GM18951 (cell line): Measurements from ENCODE around the gene MICAL3.

Experiments
- POLR2A ChIP-seq: IDR thresholded peaks from 4 replicates; pipeline ENCODE4 v1.6.1; 2011; ENCODE audit warnings: mild to moderate bottlenecking; ENCODE audit not compliant: insufficient read length, insufficient read depth; ENCODE audit errors: extremely low read depth
- in situ Hi-C: fragments of 300-500 bp; cut with MboI; formaldehyde crosslinking; loops from one replicate; pipeline ENCODE4 v1.12.0; 2022; ENCODE audit warnings: low sequenced_read_pairs, mixed read lengths, inconsistent platforms; ENCODE audit not compliant: unreplicated experiment

The MICAL3 gene

DNA sequence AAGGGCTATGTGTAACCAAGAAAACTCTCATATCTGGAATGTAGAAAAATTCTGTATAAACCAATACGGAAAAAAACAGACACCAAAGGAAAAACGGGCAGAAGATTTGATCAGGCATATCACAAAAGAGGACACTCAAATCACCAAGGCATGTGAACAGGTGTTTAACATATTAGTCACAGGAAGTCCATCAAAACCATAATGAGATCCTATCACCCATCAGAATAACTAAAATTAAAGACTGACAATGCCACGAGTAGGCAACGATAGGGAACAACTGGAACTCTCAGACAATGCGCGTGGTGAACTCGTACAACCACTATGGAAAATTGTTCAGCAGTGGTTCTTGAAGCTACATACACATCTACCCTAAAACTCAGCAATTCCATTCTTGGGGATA lies 94.5 kb downstream of the MICAL3 start:
- in situ Hi-C loops = no loop called here
- TF ChIP-seq POLR2A = no peak

DNA sequence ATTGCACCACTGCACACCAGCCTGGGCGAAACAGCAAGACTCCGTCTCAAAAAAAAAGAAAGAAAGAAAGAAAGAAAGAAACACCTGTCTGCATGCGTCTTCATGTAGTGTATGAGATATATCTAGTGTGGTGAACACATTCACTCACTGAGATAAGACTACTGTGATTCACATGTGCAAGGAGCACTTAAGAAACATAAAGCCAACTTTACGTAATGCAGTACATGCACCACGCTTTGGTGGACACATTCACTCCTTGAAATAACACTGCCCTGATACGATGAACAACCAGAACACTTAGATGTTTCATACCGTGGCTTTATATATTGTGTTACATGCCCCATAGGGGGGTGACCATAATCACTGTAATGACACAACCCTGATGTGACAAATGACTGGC lies 96.0 kb downstream of the MICAL3 start:
- TF ChIP-seq POLR2A = no peak
- in situ Hi-C loops = no loop called here

DNA sequence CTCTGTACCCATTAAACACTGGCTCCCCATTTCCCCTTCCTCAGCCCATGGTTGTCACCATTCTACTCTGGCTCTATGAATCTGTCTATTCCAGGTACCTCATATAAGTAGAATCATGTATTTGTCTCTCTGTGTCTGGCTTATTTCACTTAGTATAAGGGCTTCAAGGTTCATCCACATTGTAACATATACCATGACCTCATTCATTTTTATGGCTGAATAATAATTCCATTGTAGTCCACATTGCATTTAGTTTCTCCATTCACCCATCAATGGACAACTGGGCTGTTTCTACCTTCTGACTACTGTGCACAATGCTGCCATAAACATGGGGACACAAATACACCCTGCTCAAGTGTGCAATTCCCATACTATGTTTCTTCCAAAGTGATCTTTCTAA lies 97.3 kb downstream of the MICAL3 start:
- in situ Hi-C loops = no loop called here
- TF ChIP-seq POLR2A = no peak

DNA sequence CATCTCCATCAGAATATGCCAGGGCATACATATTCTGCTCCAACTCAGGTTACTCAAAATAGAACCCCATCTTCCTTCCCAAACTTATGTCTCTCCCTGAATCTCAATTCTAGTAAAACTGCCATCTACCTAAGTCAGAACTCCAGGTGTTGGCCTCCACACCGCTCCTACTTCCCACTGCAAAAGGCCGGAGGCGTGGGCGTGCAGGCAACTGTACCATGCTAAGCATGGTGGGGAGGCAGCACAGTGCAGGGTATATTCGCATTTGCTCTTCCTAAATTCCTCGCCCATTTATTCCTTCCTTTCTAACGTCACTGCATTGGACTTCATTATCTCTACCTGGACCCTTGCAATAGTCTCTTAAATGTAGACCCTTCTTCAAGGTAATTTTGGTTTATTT lies 97.8 kb downstream of the MICAL3 start:
- TF ChIP-seq POLR2A = no peak
- in situ Hi-C loops = no loop called here

DNA sequence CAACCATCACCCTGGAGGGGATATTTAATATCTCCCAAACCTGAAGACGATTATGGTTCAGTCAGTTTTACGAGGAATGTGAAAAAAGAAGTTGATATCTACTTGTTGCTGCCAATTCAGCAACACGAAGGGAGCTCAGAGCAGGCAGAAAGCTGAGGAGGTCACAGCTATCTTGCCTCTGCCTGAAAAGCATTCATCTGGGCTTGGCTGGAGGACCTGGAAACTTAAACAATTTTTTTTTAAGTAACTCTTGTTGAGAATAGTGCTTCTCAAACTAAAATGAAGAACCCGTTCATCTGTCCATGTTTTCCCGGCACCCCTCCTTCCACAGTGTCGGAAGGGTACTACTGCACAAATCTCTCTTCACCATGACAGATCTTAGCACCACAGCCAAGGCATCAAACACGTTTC lies 98.9 kb downstream of the MICAL3 start:
- no peak for TF ChIP-seq POLR2A
- in situ Hi-C loops = no loop called here

DNA sequence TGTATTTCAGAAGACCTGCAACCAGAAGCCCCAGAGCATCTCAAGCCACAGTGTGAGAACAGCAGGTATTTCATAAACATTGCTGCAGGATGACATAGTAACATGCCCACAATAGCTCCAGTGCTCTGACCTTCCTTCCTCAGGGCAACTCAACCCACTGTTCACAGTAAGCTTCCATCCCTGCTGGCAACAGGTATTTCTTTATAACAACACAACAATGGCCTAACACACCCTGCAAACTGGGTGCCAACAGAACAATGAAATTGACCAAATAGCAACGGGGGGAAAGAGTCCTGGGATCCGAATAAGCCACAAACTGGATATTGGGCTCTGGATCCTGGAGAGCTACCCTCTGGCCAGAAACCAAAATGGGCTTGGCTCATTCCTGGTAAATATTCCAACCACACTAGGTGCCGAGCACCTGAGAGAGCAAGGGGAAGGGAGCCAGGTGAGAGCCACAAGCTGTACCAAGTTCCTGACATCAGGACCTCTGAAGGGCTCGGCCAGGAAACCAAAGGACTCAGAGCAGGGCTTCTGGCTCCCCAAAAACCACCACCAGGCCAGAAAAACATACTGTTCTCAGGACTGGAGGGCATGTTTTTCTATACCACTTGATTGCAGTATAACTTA lies 99.5 kb downstream of the MICAL3 start:
- no peak for TF ChIP-seq POLR2A
- in situ Hi-C loops = no loop called here

DNA sequence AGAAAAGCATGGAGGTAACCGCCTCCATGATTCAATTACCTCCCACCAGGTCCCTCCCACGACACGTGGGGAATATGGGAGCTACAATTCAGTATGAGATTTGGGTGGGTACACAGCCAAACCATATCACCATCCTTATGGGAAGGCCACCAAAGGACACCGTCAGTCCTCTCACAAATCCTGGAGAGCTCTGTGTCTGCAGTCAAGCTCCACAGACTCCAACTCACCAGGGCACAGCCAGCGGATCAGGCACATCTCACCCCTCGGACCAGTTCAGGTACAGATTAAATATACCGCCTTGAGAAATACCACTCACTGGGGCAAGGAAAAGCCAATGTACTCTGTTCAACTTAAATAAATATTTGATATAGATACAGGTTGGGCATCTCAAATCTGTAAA lies 100.3 kb downstream of the MICAL3 start:
- TF ChIP-seq POLR2A = no peak

DNA sequence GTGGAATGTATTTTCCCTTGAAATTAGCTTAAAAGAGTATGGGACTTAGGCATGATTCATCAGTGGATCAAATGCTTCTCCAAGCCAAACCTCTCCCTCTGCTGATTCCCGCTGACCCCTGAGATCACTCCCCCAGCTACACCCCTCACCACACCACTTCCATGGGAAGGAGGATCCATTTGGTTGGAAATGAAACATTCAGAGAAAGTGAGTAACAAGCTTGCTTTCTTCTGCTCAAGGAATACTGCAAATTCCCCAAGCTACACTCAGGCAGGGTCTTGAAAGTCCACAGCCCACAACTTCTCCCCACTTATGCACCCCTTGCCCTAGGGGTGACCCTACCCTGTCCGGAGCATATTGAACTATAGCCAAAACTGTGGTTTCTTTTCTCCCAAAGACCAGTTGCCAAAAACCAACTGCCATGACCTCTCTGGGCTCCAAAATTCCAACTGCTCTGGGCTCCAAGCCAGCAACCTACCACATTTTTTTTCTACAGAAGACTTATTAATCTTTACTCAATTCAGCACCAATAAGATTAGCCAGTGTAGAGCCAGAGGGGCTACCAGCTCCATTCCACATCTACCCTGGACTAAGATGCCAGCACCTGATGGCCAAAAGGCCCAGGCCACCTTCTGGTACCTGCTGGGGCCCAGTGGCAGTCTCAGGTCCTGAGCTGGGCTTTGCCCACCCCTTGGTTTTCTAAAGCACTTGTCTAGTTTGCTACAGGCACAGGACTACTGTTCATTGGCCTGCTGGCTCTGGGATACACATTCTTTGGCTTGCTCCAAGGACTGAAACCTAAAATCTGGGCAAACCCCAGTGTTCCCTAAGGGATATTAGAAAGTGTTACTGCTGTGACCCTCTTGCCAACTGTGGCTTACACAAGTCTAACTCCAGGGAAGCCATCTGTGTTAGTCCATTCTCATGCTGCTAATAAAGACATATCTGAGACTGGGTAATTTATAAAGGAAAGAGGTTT lies 101.1 kb downstream of the MICAL3 start:
- TF ChIP-seq POLR2A = no peak
- in situ Hi-C loops = no loop called here

More for the DNA sequence above, 100.3 kb downstream of the MICAL3 start:
- in situ Hi-C loops = no loop called here

DNA sequence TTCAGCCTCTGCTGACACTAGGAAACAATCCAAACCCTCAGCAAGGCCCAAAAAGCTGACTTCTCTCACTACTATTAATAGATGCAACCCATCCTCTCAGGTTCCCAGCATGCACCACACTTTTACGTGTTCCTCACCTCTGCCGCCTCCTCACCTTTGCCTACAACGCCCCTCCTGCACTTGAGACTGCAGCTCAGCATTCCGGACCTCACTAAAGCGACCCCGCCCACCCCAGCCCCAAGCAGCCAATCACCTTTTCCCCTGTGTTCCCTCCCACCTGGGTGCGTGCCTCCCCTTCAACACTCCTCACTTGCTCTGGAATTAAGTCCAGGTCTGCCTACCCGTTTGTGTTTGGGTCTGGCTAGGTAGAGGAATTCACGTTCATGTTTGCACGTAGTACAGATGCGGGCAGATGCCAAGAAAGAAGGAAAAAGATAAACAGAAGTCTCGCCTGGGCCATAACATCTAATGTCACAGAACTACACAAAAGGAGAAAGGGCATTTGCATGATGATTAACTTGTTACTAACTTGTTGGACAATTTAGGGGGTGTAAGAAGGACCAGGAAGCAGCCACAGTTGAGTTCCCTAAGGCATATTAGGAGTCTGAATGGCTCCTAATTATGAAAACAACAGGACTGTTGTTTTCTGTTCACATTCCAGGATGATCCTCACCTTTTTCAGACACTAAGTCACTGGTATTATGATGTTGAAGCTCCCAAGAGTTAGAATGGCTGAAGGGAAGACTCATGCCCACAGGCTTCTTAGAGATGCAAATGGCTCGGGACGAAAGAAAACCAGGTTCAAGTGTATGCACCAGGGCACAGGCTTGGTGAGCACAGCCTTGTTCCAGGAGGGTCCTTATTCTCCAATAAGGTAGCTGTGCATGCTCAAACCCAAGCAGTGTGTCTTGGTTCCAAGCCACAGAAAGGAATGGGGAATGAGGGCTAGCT lies 102.2 kb downstream of the MICAL3 start:
- in situ Hi-C loops = no loop called here

DNA sequence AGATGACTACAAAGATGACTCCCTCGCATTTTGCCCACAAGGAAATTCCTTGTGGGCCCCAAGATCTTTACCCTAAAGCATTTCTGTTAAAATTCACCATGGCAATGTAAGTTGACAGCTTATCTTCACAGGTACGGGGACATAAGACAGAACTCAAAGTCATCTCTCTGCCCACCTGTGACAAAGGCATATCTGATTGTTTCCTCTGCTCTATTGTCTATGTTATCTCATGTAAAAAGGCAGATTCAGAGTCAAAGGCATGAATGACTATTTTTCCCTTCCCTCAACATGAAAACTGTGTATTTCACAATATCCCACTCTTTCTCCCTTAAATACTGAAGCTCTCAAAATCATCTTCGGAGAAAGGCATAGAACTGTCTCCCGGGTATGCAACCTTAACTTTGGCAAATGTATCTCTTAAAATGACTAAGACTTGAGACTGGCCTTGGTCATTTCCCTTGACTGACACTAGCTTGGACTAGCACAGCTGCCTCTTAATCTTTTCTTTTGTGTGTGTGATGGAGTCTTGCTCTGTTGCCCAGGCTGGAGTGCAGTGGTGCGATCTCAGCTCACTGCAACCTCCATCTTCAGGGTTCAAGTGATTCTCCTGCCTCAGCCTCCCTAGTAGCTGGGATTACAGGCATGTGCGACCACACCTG lies 103.2 kb downstream of the MICAL3 start:
- TF ChIP-seq POLR2A = no peak
- in situ Hi-C loops = no loop called here

More for the DNA sequence above, 102.2 kb downstream of the MICAL3 start:
- TF ChIP-seq POLR2A = no peak

DNA sequence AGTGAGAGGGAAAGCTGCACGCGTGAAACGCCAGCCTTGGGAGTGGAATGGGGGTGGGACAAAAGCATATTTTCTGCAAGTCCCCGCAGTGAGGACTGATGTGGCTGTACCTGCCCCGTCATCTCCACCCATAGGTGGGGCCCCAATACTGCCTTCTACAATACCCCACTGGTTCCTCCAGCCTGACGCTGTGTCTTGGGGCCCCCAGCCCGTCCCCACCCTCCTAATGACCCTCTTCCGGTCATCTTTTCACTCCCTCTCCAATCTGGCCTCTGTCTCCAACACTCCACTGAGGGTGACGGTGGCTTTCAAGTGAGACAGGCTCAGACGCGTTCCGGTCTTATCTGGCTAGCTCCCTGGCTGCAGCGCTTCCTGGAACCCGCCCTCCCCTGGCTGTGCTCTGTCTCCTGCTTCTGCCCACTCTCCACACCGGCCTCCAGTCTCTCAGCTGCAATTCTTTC lies 104.2 kb downstream of the MICAL3 start:
- TF ChIP-seq POLR2A = no peak
- in situ Hi-C loops = no loop called here
